TTC549 (cell line): ENCODE data around the gene TTC33.
"Not testable (repeated sequence)": the region's sequence is repeated elsewhere in the genome, so short reads cannot be mapped to it uniquely, and the experiment has no call there.

Experiments used
- FAIRE-seq: peaks from 2 replicates; lab custom pipeline; 2012; peaks lifted over from hg19 to GRCh38; lab: Jason Lieb, UNC

Gene TTC33

DNA sequence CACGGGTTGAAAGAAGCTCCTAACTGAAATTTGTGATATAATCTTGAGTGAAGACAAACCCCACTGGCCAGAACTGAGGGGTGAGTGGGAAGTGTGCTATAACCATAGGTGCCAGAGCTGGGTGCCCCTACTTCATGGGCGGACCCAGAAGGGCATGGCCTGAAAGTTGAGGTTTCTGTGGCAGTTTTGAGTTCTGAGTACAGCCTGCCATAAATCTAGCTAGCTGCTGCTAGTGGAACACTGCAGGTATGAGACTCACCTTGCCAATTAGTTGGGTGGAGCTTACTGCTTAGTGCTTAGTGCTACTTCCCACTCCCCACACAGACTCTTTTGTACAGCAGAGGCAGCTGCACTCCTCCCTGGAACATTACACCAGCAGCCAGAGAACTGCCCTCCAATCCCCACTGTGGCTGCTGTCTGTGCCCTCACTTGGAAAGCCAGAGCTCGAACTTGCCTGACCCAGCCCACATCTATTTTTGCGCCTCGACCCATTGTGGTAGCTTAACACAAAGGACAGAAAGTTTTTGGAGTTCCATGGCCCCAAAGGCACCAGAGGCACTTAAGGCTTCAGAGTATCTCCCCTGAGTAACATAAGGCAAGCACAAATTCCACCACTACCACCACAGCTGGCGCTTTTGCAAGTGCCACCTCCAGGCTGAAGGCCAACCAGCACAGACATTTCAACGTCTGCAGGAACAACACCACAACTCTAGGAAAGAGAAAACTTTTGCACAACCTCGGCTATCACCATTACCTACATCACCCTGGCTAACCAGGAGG is 103.1 kb downstream of the TTC33 start:
- no peak for FAIRE-seq

DNA sequence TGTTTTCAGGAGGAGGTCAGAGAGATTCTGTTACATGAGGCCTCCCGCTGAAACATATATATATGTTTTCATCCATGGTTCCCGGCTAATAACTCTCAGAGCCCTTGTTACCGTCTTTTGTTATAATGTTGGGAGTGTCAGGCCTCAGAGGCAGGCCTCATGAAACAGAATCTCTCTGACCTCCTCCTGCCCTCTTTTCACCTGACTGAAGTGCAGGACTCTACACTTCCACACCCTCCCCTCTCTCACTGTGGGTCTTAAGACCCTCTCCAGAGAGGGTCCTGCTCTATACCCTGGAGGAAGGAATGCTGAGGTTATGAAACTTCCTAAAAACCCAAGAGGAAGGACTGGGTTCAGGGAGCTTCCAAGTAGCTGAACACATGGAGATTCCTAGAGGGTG is 104.6 kb downstream of the TTC33 start:
- no peak for FAIRE-seq

DNA sequence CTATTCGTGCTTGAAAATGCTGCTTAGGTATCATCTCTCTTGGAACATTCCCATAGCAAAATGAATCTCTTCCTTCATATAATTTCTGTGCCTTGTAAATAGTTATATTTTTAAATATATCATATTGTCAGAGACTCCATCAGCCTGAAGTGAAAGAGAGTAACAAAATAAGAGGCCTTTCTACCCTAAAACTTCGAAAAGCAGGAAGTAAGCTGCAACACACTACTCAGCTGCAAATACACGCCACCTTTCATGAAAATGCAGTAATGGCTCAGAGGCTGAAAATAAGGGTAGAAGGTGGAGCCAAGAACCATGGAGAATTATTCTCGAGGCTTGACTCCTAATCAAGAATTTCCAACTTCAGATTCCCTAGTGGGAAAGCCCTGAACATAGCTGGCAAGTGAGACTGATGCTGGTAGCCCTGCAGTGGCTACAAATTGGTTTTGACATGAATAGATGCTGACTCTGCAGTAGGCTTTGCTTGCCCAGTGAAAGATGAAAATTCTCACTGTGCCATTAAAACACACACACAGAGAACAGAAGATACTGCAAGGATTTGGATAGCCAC is 106.2 kb downstream of the TTC33 start:
- no peak for FAIRE-seq

DNA sequence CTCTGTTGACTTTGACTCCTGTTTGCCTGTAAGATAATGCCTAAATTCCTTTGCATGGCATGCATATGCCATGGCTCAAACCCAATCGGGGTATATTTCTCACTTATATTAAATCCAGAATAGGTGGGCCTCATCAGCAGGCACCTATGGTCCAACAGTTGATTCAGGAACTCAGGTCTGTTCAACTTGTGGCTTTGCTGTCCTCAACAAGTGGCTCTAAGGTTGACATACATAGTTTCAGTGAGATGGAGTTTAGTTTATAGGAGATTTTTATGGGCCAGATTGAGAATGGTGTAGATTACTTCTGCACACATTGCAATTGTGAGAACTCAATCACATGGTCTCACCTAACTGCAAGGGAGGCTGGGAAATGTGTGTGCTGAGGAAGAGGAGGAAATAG is 107.6 kb downstream of the TTC33 start:
- no peak for FAIRE-seq

DNA sequence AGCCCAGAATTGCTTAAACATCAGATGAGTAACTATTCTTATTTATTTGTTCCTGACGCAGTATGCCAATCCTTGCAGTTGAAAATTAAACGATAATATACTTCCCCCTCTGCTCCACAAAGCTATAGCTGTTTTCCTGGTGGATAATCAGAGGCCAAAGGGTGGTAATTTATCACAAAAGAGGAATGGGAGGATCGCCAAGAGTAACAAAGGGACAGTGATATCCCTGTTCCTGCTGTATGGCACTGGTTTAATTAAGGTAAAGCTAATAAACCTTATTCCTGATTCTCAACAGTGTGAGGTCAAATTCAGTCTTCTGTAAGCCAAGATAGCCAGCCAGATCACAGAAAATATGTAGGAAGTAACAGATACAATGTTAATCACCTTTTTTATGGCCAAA is 109.5 kb downstream of the TTC33 start:
- FAIRE-seq: no peak

DNA sequence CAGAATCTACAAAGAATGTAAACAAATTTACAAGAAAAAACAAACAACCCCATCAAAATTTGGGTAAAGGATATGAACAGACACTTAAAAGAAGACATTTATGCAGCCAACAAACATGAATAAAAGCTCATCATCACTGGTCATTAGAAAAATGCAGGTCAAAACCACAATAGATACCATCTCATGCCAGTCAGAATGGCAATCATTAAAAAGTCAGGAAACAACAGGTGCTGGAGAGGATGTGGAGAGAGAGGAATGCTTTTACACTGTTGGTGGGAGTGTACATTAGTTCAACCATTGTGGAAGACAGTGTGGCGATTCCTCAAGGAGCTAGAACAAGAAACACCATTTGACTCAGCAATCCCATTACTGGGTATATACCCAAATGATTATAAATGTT is 116.2 kb downstream of the TTC33 start:
- FAIRE-seq: not testable (repeated sequence)

DNA sequence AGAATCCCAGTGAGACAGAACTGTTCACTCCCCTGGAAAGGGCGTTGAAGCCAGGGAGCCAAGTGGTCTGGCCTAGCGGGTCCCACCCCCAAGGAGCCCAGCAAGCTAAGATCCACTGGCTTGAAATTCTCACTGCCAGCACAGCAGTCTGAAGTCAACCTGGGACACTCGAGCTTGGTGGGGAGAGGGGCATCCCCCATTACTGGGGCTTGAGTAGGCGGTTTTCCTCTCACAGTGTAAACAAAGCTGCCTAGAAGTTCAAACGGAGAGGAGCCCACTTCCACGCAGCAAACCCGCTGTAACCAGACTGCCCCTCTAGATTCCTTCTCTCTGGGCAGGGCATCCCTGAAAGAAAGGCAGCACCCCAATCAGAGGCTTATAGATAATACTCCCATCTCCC is 121.2 kb downstream of the TTC33 start:
- no peak for FAIRE-seq

DNA sequence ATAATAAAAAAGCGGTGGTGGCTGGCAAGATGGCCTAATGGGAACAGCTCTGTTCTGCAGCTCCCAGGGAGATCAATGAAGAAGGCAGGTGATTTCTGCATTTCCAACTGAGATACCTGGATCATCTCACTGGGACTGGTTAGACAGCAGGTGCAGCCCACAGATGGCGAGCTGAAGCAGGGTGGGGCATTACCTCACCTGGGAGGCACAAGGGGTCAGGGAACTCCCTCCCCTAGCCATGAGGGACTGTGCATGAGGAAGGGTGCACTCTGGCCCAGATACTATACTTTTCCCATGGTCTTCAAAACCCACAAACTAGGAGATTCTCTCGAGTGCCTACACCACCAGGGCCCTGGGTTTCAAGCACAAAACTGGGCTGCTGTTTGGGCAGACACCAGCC is 121.6 kb downstream of the TTC33 start:
- FAIRE-seq: no peak

DNA sequence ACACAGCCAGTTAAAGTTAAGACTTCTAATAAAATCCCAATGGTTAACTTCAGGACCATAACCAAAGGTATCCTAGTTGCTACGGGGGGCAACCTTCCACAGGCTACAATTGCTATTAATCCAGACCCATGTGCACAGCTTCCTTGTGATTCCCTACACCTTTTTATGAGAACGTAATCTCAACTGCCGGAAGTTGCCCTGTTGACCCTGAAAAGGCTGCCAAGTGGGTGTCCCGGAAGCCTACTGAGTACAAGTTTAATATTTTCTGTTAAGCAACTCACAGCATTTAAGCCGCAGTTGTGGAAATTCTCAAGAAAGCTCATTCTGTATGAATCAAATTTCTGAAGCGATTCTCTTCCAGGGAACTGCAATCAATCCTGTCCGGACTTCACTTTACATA is 124.5 kb downstream of the TTC33 start:
- FAIRE-seq: no peak

DNA sequence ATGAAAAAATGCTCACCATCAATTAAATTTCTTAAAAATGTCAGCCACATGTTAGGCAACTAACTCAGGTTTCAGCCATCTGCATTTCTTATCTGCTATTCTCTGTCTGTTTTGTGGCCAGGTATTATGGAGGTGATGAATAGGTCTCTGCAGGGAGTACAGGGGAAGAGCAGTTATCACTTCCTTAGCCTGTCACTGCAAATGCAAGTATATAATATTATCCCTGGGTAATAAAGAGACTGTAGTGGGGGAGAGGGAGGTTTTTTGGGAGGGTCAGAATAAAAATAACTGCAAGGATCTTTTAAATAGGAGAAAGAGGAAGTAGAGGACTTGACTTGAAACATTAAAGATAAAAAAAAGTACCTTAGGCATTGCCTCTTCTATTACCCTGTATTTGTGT is 125.6 kb downstream of the TTC33 start:
- FAIRE-seq: no peak

DNA sequence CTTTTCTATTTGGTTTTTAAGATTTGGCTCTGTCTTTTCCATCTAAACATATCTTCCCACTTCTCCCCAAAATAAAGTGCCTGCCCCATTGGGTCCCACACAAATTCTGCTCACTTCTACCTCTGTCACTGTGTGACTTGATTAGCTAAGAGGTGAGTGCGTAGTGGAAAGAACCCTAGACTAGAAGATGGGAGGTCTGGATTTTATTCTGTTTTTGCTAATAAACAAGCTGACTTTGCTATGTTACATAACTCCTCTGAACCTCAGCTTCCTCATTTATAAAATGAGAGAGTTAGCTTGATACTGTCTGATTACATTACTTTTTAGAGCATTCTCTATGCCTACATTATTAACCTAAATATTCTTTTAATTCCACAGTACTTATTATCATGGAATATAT is 127.4 kb downstream of the TTC33 start:
- no peak for FAIRE-seq

DNA sequence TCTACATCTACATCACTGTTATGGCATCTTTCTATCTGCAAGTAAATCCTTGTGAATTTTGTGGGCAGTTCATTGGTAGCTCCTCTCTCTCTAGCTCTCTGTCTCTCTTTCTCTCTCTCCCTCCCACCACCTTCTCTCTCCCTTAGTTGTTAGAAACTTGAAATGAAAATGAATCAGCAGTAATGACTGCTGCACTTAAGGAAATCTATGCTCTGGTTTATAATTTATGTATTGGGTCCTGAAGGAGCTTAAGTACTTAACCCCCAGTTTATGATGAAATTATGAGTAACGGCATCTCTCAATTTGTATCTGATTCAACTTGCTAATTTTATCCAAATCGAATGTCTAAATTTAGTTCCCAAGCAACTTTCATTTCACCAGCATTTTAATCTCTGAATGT is 128.1 kb downstream of the TTC33 start:
- FAIRE-seq: no peak

DNA sequence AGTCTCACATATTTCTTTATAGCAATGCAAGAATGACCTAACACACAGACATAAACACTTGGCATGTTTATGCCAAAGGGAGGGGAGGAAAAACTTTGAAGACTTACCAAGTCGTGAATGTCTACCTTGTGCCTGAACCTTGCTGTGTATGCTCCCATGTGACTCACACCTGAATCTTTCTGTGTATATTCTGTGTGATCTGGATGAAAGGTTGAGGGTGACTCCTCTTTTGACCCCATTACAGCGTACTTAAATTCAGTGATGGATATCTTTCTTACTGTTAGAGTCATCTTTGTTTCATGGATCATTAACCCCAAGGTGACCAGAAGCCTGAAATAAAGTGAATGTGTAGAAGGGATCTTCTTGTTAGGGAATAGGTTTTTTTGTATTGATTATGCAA is 129.0 kb downstream of the TTC33 start:
- no peak for FAIRE-seq

DNA sequence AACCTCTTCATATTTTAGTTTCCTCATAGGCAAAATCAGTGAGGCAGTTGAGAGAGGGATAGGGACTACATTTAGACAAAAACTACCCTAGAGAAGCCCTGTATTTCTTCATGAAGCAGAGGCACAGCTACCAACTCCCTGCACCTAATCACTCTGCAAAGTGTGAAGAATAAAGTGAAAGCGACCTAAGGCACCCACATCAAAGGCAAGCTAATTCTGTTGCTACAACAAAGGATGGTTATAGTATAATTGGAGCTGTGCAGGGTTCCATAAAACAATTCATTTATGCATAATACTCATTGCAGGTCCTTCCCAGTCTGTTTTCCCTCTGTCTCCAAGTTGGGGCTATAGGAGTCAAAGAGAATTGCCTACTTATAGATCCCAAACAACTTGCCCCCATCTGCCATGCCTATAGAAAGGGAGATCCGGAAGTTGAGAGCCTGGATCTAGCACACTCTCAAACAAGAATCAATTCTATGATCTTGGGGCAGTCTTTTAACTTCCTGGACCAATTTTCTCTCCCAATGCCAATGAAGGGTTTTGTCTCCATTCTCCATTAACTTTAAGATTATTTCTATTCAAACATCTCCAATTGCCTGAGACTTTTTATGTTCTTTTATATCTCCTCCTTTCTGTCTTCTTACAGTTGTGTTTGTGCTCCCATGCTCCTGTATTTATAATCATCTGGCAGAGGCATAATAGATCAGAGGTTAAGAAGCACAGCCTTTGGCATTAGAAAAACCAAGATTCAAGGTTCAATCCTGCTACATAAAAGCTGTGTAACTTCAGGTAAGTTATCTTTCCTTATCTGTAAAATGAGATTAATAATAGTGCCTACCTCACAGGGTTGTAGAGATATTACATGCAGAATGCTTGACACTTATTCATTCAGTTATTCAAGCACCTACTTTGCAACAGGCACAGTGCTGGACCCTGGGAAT is 132.0 kb downstream of the TTC33 start:
- no peak for FAIRE-seq

DNA sequence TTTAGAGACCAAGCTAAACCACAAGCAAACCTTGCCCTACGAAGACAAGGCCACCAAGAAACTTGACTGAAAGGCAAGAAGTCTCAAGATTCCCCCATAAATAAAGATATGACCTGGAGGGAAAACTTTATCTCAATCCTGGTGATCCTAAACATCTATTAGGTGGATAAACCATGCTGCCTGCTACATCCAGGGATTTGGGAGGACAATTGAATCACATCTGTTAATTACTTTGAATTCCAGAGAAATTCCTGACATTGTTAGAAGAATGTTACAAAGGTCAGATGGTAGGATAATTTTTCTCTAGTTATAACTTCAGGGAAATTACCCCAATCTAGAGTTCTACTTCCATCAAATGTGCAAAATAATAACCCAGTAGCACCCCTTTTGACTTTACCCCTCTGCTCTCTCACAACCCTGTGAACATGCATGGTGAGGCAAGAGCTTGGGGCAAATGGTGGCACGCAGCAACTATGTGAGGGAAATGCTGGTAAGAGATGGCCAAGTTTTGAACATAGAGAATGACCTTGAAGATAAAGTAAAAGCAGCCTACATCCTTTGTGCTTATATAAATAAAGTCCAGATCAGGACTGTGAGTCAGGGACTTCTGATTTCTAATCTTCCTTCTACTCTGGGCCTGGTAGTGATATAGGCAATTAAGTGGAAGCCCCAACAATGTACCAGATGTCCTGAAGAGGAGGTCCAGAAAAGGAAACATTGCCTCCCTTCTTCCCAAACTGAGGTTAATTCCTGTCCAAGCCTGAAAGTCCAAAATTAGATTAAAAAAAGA is 133.1 kb downstream of the TTC33 start:
- FAIRE-seq: no peak

DNA sequence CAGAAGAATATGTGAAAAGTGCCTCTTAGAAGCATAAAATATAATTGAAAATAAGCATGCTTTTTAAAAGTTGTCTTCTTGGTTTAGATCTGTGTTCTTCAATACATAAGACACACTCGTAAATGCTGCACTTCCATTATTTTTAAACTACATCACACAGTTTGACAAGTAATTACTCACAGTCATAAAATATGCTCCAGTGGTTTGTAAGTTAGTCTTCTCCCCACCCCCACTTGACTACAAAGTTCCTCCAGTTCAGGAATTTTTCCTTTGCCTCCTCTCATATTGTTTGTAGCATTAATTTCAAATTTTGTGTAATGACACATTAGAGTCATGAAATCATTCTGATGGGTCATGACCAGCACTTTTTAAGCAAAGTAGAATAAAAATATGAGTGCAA is 136.3 kb downstream of the TTC33 start:
- no peak for FAIRE-seq

DNA sequence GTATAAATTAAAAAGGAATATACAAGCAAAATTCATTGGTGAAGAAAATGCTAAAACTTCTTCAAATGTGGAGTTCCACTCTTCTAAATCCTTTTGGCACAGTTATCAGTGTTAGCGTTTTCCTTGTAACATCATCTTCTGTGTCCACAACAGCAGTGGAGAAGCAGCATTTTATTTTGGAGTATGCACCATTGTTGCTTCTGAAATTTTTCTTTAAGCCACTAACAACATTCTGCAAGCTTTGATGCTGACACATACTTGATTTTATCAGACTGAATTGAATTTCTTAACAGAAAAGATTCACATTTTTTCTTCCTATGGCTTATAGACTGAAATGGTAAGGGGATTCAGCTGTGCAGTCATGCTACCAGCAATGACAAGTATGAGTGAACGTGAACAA is 136.8 kb downstream of the TTC33 start:
- no peak for FAIRE-seq

DNA sequence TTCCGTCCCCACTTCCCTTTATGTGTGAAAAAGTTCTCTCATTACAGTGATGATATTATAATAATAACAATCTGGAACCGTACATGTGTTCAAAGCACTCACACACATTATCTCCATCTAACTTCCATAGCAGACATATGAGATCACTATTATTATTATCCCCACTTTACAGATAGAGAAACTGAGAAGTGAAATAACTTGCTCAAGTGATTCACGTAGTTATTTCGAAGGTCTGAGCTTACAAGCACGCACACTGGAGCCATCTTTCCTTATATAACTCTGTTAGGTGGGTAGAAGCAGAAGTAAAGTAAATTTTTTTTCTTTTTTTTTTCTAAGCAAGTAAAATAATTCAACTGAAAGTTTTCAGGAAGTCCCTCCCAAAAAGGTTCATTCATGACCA is 139.0 kb downstream of the TTC33 start:
- no peak for FAIRE-seq

DNA sequence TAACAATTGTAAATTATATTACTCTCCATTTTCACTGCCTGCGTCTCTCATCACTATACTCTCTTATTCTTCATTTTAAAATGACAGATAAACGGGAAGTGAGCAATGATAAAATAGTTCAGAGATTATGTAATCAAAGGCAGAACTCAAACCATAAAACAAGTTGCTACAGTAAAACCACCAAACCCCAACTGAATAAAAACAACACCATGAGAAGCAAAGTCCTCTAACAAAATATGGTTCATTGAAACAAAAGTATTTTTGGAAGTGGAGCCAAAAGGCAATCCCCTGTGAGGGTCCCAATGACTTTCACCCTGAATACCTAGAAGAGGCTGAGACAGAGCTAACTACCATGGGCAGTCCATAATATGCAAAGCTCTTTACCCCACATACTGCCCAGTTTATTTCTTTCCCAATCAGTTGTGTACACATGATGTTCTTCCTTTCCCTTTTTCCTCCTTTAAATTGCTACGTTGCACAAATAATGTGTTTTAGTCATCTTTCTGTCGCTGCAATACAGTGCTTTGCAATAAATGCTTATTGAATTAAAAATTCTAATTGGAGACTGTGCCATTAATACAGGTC is 140.1 kb downstream of the TTC33 start:
- no peak for FAIRE-seq

DNA sequence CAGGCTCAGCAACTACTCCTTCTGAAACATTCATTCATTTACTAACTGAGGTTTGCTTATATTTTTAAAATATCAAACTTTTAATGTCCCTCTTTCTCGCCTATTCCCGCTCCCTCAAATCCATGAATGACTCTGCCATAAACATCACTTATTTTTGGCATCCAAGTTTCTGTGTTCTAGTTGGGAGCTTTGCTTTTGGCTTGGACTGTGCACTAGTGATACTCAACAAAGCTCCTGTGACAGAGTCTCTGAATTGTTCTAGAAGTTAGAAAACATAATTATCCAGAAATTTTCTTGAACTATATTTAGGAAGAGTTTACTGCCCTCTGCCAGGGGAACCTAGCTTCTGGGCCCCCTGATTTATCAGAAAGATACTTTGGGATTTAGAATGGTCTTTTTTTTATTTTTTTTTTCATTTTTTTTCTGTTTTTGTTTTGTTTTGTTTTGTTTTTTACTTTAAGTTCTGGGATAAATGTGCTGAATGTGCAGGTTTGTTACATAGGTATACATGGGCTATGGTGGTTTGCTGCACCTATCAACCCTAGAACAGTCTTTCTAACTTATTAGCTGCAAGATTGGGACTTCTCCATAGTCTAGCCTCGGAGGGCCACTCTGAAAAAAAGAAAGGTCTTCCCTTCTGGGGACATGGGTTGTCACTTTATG is 140.7 kb downstream of the TTC33 start:
- FAIRE-seq: no peak

DNA sequence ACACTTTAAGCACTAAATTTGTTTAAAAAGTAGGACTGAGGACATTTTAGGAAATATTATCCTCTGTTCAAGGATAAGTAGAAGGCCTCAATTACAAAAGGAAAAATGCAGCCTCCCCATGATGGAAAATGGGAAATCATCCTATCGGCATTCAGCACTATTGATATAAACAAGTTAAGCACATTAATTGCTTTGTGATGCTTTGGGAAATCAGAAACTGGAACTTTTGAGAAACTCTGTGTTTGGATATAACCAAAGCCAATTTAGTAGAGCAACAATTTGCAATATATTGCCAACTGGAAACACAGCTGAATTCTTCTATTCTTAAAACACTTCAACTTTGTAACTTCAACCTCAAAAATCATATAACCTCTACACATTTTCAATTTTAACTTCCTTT is 141.3 kb downstream of the TTC33 start:
- FAIRE-seq: no peak

DNA sequence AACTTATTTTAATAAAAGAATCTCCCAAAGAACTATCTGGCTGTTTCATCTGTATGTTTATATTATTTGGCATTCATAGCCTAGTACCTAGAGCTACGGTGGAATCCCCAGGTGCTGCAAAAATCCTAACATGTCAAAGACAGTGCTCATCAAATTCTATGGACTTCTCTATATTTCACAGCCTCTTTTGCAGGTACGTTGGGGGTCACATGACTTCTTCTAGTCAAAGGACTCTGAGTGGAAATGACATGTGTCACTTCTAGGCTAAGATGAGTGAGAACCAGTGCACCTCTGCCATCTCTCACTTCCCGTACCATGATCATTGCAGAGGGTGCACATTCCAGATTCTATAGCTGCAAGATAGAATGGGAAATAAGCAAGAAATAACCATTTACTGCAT is 148.6 kb downstream of the TTC33 start:
- no peak for FAIRE-seq
